NCI-H187 (cell line): ENCODE measurements around the gene RAB23.

Experiments
- DNase-seq, 2 experiments: peaks; one replicate each; lab custom pipeline; 2025; lab: John Stamatoyannopoulos, UW

The RAB23 gene

DNA sequence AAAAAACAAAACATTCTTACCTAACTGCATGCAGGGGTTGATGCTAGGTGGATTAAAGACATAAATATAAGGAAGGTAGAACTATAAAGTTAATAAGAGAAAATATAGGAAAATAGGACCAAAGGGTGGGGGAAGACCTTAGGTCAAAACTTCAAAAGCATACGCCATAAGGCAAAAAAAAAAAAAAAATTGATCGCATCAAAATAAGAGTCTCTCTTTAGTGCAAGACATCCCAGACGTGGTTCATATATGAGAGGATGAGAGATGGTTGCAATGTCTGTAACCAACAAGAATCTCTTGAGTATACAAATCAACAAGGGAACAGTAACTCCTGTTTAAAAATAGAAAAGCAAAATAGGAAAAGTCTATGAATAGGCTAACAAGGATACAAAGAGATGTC, 41.5 kb downstream of the RAB23 start:
- DNase-seq = no peak

DNA sequence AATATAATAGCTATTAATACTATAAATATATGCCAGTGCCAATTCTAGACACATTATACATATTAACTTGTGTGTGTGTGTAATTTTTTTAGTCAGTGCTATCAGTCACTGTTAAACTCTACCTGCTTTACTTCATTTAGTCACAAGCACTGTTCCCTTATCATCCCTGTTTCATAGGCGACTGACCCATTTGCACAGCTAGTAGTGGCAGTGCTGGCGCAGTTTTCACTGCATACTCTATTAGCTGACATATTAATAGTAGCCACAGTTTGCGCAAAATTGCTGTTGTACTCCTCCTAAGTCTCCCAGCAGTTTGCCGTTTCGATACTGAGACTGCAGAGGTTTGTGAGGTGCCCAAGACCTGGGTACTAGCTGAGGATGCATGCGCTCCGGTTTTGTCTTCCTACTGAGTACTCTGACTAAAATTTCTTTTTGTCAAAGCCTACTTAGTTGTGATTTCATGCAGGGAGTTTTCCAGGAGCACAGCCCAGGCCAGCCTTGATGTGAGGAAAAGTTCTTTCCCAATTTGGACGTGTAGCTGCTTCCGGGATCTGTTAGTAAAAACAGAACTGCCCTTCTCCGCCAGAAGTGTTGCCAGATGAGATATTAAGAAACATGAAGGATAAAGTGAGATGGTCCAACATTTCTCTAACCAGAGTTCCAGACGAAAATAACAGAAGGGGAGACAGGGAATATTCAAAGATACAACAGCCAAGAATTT, 44.4 kb downstream of the RAB23 start:
- no peak for DNase-seq

DNA sequence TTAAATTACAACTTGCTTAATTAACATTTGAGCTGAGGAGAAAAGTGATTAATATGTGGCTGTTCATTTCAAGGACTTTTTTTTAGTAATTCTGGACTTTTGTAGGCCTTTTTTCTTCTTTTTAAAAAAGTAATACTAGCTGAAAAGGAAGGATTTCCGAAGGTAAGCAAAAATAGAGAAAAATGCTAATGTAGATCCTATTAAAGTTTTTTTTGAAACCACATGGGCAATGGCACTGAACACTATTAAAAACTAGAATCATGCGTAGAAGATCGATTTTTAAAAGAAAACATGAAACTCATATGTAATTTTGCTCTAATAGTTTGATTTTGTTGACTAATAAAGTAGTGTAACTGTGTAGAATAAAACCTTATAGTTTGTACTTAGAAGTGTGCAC, 47.6 kb downstream of the RAB23 start:
- no peak for DNase-seq

DNA sequence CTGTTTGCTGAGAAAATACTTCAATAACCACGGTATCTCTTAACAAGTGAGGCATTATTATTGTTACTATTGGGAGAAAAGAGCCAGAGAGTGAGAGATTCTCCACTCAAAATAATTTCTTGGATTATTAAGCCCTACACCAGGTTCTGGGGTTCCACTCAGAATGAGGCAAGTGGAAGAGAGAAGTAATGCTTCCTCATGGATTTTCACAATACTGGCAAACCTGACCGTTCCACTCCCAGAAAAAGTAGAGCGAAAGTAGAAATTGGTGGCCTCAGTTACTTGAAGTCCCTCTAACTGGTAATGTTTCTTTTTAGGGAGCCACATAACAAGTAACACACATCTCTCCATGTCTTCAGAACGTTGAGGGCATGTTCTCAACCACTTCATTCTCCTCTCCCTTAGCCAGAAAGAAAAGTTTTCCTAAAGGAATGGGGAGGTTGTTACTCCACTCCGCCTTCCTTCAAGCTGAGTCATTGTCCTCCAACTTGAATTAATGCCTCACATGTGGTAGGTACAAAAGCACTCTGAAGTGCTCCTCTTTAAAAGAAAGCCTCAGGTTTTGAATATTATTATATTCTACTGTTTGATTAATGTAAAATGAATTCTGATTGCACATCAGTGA, 48.1 kb downstream of the RAB23 start:
- DNase-seq = no peak

DNA sequence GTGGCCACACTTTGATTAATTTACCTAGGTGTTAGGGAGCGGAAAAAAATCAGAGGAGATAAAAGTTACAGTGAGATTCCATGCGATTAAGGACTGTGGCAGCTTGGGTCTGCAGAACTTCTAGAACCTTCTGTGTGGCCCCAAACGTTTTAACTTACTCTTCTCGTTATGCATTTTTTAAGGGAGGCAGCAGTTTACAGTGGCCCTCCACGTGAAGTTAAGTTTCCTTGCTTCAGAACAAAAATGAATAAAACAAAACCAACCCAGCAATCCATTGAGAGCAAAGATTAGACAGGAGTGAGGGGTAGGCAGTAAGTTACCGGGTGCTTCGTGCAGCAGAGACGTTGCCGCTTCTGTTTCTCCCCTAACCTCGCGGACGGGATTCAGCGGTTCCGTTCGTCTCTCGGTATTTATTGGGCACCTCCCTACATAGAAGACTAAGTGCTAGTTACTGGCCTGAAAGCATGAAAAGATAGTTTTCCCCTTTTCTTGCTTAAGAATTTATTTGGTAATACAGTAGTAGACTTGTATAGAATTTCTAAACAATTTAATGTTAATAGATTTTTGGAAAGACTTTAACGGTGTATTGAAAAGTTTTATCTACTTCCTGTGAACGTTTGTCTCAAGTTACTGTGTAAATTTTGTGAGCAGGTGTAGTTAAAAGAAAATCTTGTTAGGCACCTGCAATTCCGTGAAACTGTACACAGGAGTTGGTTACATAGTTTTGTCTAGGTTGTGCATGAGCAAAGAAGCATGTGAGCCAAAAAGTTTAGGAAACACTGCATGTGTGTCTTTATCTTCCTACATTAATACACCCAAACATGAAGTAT, 48.8 kb downstream of the RAB23 start:
- no peak for DNase-seq

DNA sequence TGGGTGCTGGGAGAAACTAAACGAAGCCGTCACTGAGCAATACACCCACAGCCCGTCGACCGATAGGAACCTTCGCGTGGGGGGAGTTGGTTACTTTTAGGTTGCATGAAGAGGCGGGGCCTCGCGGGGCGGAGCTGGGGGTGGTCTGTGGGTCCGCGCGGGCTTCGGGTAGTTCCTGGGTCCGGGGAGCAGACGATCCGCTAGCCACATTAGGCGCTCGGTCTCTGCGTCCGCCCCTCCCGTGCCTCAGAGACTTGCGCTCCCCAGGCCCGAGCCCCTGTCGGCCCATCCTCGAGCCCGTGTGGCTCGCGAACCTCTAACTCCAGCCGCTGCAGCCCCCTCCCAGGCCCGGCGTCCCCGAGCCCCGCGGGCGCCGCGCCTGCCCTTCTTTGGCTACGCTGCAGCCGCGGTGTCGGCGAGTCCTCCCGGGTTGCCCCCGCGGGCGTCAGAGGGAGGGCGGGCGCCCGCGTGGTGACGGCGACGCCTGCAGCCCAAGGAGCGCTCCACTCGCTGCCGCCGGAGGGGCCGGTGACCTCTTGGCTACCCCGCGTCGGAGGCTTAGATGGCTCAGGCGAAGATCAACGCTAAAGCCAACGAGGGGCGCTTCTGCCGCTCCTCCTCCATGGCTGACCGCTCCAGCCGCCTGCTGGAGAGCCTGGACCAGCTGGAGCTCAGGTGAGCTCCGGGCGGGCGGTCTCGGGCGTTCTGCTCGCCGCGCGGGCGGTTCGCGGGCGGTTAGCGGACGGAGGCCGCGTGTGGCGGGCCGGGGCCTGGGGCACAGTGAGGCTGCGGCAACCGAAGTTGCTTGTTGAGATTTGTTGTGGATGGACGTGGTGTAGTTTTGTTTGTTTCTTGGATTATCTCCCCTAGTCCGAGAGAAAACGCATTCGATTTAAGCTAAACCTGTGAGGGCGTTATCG, 49.7 kb downstream of the RAB23 start, which contains the start of gene BAG2:
Gene BAG2, plus strand, starts transcription at position 191 of the 920 bp plus-strand sequence. Its CDS starts 372 bp downstream, at position 563.
- peak in 1 of 2 experiments; percentile 31 for DNase-seq

DNA sequence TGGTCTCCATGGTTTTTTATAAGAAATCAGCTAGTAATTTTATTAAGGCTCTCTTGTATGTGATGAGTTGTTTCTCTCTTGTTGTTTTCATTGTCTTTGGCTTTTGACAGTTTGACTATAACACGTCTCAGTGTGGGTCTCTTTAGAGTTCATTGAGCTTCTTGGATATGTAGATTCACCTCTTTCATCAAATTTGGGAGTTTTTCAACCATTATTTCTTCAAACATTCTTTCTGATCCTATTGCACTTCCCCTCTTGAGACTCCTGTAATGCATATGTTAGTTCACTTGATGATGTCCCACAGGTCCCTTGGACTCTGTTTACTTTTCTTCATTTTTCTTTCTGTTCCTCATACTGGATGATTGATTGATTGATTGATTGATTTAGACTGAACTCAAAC, 57.0 kb downstream of the RAB23 start:
- no peak for DNase-seq

DNA sequence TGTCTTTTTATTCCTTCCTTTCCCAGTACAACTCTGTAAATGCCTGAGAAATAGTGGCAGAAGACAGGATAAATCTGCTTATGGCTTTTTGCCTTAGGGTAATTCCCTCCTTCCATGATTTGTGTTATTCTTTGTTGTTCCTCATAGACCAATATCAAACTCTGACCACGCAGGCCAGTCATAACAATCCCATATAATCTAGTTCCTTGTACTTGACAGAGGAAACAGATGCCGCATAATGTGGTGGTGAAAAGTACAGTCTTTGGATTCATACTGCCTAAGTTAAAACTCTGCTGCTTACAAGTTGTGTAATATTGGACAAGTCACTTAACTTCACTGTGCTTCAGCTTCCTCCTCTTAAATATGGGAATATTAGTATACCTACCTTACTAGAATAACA, 58.2 kb downstream of the RAB23 start:
- DNase-seq = no peak

DNA sequence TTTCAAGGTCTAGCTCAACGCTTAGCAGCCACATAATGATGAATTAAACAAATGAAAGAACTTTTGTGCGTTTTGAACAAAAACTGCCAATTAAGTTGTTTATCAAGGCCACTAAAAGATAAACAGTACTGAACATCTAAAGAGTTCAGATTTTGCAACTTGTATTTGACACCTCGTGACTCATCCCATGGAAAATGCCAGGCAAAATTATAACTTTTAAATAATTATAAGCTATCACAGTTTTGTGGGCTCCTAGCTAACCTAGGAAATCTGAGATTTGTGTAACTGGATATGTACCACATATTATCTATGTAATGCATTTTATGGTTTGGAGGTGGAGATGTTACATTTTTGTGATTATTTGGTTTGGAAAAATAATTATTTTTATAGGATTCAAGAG, 59.6 kb downstream of the RAB23 start:
- no peak for DNase-seq

DNA sequence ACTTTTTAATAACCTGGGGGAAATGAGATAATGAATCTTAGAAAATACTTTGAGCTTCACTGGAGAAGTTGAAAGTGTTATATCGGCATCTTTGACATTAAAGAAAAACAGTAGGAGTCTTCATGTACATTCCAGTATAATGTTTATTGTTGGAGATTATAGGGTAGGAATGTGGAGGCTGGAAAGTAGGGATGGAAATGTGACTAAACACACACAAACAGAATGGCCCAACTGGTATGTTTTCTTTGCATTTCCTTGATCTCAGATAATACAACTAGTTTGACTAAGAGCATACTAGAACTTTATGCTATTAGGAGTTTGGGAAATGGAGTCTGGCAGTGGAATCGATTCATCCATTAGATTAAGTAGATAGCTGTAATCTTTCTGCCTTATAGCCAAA, 60.1 kb downstream of the RAB23 start:
- no peak for DNase-seq

DNA sequence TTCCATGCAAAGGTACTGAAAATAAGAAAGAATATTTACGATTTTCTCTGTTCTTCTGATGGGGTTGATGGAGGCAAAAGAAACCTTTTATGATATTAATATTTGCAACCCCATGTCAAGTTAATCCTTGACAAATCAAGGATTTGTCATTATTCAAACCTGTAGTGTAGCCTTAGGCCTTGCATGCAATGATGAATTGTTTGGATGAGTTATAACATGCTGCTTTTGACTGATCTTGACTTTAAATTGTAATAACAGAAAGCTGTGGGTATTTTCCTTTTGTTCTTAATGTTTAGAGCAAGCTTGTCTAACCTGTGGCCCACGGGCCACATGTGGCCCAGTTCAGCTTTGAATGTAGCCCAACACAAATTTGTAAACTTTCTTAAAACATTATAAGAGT, 63.0 kb downstream of the RAB23 start:
- no peak for DNase-seq

DNA sequence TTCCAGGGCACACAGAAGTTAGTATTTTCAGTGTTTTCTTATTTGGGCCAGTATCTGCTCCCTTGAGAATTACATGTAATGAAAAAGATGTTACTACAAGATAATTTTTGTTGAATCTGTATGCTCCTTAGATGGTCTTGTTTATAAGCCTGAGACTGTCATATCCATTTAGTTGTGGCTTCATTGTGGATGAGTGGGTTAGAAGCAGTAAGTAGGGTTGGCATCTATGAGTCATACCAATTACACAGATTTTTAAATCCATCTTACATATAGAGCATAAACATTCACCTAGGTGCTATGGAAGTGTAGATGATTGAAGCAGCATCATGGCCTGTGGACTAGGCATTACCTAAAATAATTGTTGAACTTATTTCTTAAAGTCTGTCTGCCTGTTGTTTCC, 63.4 kb downstream of the RAB23 start:
- no peak for DNase-seq

DNA sequence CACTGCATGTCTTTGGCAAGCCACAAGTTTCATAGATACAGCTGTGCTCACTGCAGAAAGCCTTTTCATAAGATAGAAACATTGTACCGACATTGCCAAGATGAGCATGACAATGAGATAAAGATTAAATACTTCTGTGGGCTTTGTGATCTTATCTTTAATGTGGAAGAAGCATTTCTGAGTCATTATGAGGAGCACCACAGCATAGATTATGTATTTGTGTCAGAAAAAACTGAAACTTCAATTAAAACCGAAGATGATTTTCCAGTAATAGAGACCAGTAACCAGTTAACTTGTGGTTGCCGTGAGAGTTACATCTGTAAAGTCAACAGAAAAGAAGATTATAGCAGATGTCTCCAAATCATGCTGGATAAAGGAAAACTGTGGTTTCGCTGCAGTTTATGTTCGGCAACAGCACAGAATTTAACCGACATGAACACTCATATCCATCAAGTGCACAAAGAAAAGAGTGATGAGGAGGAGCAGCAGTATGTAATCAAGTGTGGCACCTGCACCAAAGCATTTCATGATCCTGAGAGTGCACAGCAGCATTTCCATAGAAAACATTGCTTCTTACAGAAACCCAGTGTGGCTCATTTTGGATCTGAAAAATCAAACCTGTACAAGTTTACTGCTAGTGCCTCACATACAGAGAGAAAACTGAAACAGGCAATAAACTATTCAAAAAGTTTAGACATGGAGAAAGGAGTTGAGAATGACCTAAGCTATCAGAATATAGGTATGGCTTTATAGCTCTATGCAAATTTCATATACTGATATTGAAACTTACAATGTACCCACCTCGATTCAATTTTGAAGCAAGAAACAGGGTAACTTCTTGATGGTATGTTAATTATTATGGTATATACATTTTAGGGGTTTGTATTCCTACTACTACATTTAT, 73.9 kb downstream of the RAB23 start:
- no peak for DNase-seq

DNA sequence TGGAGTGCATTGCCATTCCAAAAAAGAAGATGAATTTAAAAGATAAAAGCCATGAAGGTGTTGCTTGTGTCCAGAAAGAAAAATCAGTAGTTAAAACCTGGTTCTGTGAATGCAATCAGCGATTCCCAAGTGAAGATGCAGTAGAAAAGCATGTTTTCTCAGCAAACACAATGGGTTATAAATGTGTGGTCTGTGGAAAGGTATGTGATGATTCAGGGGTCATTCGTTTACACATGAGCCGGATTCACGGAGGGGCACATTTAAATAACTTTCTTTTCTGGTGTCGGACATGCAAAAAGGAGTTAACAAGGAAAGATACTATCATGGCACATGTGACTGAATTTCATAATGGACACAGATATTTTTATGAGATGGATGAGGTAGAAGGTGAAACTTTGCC, 74.7 kb downstream of the RAB23 start:
- DNase-seq = no peak

DNA sequence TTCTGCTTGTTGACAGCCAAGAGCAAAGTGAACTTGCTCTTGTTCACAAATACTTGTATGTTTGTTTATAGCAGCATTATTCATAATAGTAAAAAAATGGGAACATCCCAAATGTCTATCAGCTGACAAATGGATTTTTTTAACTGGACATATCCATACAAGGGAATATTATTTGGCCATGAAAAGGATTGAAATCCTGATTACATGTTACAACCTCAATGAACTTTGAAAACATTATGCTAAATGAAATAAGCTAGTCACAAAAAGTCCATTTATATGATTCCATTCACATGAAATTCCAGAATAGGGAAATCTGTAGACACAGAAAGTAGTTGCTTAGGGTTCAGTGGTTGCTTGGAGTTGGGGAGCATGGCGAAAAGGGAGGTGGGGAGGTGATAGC, 78.4 kb downstream of the RAB23 start:
- no peak for DNase-seq

DNA sequence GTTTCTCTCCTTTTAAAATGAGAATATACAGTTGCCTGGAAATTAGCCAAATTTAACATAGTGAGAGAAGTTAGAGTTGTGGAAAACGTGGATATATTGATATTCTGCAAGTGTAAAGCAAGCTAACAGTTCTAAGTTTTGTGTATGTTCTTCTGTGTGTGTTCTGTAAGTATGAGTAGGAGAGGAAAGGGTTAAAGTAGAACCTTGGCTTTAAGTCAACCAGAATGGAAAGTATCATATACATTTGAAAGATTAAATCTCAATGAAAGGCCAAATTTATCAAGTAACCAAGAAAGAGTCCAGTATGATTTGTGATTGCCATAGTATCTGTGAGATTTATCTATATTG, 80.0 kb downstream of the RAB23 start:
- DNase-seq = no peak

DNA sequence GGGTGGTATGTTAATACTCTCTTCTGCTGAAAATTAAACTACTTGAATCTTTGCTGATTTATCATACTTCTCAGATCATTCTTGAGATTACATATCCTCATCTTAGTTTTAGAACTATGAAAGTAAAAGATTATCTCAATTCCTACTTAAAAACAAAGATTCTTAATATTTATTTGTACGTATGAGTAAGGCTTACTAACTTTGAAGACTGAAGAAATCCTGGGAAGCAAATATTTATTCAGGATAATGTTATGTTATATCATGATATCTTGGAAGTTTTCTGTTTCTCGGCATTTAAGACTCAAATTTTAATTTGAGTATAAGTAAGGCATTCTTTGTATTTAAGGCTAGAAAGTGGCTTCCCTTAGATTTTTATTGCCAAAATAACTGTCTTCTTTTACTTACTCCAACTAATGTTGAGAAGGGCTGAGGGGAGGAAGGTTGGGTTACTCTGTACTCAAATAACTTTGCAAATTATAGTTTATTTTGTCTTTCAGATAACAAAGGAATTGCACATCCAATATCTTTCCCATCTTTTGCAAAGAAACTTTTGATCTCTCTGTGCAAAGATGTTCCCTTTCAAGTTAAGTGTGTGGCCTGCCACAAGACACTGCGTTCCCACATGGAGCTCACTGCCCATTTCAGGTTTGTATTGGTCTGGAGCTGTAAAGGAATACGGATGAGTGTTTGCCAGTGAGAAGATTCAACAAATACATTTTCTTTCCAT, 80.5 kb downstream of the RAB23 start:
- DNase-seq = no peak

DNA sequence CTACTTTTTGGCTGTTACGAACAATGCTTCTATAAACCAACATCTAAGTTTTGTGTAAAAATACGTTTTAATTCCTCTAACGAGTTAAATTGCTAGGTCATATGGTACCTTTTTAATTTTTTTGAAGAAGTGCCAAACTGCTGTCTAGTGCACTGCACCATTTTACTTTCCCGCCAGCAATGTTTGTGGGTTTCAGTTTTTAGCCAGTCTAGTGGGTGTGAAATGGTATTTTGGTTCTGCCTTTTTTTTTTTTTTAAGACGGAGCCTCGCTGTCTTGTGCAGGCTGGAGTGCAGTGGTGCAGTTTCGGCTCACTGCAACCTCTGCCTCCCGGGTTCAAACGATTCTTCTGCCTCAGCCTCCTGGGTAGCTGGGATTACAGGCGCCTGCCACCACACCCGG, 84.1 kb downstream of the RAB23 start:
- no peak for DNase-seq

DNA sequence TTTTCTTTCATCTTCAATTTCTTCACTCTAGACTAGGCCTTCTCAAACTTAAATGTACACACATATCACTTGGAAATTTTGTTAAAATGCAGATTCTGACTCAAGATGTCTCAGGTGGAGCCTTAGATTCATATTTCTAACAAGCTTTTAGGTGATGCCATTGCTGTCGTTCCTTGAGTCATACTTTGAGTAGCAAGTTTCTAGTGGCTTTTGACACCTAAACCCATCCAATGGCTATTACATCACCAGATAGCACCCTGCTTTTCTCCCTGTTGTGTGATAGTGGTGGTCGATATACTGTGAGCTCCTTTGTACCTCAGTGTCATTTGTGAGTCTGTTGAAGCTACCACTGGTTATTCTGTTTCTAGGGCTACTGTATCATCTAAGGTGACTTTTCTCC, 84.8 kb downstream of the RAB23 start:
- no peak for DNase-seq
